Liver (tissue), 9 donors: ENCODE measurements around the gene LRRC27. TPM values are rescaled to one million over a fixed set of nuclear protein-coding genes. Genes with fewer than 3 reads are reported as not detected.

Experiments
- DNase-seq: peaks from one replicate; pipeline ENCODE4 v3.0.0-alpha.2; 2017; ENCODE audit warnings: low spot score
- H3K27ac ChIP-seq, 2 donors: one replicate each; pipeline ENCODE4 v1.7.0; 2013; ENCODE audit warnings: inconsistent platforms in 2 of 2, low read length in 2 of 2, control low read depth in 1 of 2, low read depth in 1 of 2, mild to moderate bottlenecking in 1 of 2
- H3K27me3 ChIP-seq, 4 donors: one replicate each; pipeline versions ENCODE4 v1.6.1 to v1.7.0; 2013; ENCODE audit warnings: low read length in 3 of 4, inconsistent platforms in 1 of 4, mild to moderate bottlenecking in 1 of 4, moderate library complexity in 1 of 4; ENCODE audit not compliant: control insufficient read depth in 4 of 4, insufficient read depth in 4 of 4
- H3K36me3 ChIP-seq, 4 donors: one replicate each; pipeline versions ENCODE4 v1.6.1 to v1.7.0; 2013; ENCODE audit warnings: low read length in 3 of 4, mild to moderate bottlenecking in 3 of 4, low read depth in 1 of 4, moderate library complexity in 1 of 4; ENCODE audit not compliant: control insufficient read depth in 4 of 4, insufficient read depth in 3 of 4
- H3K4me1 ChIP-seq, 4 donors: one replicate each; pipeline versions ENCODE4 v1.6.1 to v1.7.0; 2013; ENCODE audit warnings: low read length in 3 of 4, mild to moderate bottlenecking in 3 of 4, moderate library complexity in 1 of 4; ENCODE audit not compliant: control insufficient read depth in 4 of 4, insufficient read depth in 4 of 4
- H3K4me3 ChIP-seq, 3 donors: one replicate each; pipeline versions ENCODE4 v1.6.1 to v1.7.0; 2013; ENCODE audit warnings: low read length in 3 of 3, control low read depth in 1 of 3, low read depth in 1 of 3, mild to moderate bottlenecking in 1 of 3
- H3K9ac ChIP-seq, 2 donors: one replicate each; pipeline ENCODE4 v1.7.0; 2013; ENCODE audit warnings: low read length in 2 of 2, mild to moderate bottlenecking in 2 of 2, moderate library complexity in 2 of 2, control low read depth in 1 of 2, low read depth in 1 of 2
- H3K9me3 ChIP-seq, 4 donors: one replicate each; pipeline versions ENCODE4 v1.6.1 to v1.7.0; 2013; ENCODE audit warnings: low read length in 3 of 4; ENCODE audit not compliant: control insufficient read depth in 4 of 4
- EGR1 ChIP-seq, 2 donors: IDR thresholded peaks; 2 replicates each; pipeline ENCODE4 v1.6.1; 2016 to 2018; ENCODE audit warnings: antibody characterized with exemption in 2 of 2, low read depth in 2 of 2
- FOXA1 ChIP-seq: IDR thresholded peaks from 2 replicates; pipeline ENCODE4 v1.6.1; 2016; ENCODE audit warnings: antibody characterized with exemption
- FOXA2 ChIP-seq: IDR thresholded peaks from 2 replicates; pipeline ENCODE4 v1.6.1; 2016; ENCODE audit warnings: antibody characterized with exemption
- GABPA ChIP-seq, 2 donors: IDR thresholded peaks in 1 of 2; conservative IDR thresholded peaks in 1 of 2; 2 replicates each; pipeline ENCODE4 v1.6.1; 2016; ENCODE audit warnings: antibody characterized with exemption in 2 of 2, mild to moderate bottlenecking in 1 of 2, moderate library complexity in 1 of 2
- HNF4A ChIP-seq, 2 donors: conservative IDR thresholded peaks; 2 replicates each; pipeline ENCODE4 v1.6.1; 2016; ENCODE audit warnings: antibody characterized with exemption in 2 of 2, mild to moderate bottlenecking in 2 of 2
- HNF4G ChIP-seq: IDR thresholded peaks from 2 replicates; pipeline ENCODE4 v1.6.1; 2016; ENCODE audit warnings: antibody characterized with exemption
- JUND ChIP-seq, 2 donors: IDR thresholded peaks; 2 replicates each; pipeline ENCODE4 v1.6.1; 2016; ENCODE audit warnings: antibody characterized with exemption in 2 of 2
- NR2F2 ChIP-seq: IDR thresholded peaks from 2 replicates; pipeline ENCODE4 v1.6.1; 2016; ENCODE audit warnings: antibody characterized with exemption
- RAD21 ChIP-seq, 2 donors: IDR thresholded peaks; 2 replicates each; pipeline ENCODE4 v1.6.1; 2016; ENCODE audit warnings: antibody characterized with exemption in 2 of 2, mild to moderate bottlenecking in 2 of 2
- RXRA ChIP-seq, 2 donors: IDR thresholded peaks; 2 replicates each; pipeline ENCODE4 v1.6.1; 2017 to 2018; ENCODE audit warnings: antibody characterized with exemption in 2 of 2, mild to moderate bottlenecking in 1 of 2
- SP1 ChIP-seq: IDR thresholded peaks from 2 replicates; pipeline ENCODE4 v1.6.1; 2018; ENCODE audit warnings: antibody characterized with exemption, mild to moderate bottlenecking
- TAF1 ChIP-seq: conservative IDR thresholded peaks from 2 replicates; pipeline ENCODE4 v1.6.1; 2016; ENCODE audit warnings: antibody characterized with exemption, mild to moderate bottlenecking
- YY1 ChIP-seq: IDR thresholded peaks from 2 replicates; pipeline ENCODE4 v1.6.1; 2016; ENCODE audit warnings: antibody characterized with exemption, mild to moderate bottlenecking
- WGBS: extraction: QIAGEN DNeasy Blood & Tissue Kit; methylation state at CpG from one replicate; pipeline ENCODE4 v1.1.7; 2013; 5-methylcytosine and 5-hydroxymethylcytosine counted together
- polyA plus RNA-seq, 2 donors: library from polyadenylated mRNA; stranded (reverse) in 1 of 2; unstranded in 1 of 2; fragments of 200-250 nt in 1 of 2; fragments of >200 nt in 1 of 2; fragmentation: Nextera tagmentation in 1 of 2; extraction: Ambion mirVana in 1 of 2; gene quantifications; one replicate each; pipeline versions ENCODE4 v1.2.1 to v1.2.3, GENCODE V29; 2013 to 2015
- total RNA-seq, 2 donors: library from RNA; depleted of rRNA; stranded (reverse); fragments of >200 nt; gene quantifications; one replicate each; pipeline ENCODE4 v1.2.3, GENCODE V29; 2014
- TF ChIP-seq, protein P1 (sequence below): IDR thresholded peaks from 2 replicates; pipeline ENCODE4 v1.6.1; 2016; ENCODE audit warnings: antibody characterized with exemption
- TF ChIP-seq, protein P2 (sequence below): fragments of 150-350 bp; IDR thresholded peaks from 2 replicates; pipeline ENCODE4 v1.5.1; 2017; ENCODE audit warnings: improper control_type of control experiment, low read depth, low read length; ENCODE audit not compliant: missing input control
- TF ChIP-seq, protein P3 (sequence below): IDR thresholded peaks from 2 replicates; pipeline ENCODE4 v1.6.1; 2016; ENCODE audit warnings: antibody characterized with exemption
- TF ChIP-seq, protein P4 (sequence below): IDR thresholded peaks from 2 replicates; pipeline ENCODE4 v1.6.1; 2016; ENCODE audit warnings: antibody characterized with exemption
- TF ChIP-seq, protein P5 (sequence below): IDR thresholded peaks from 2 replicates; pipeline ENCODE4 v1.6.1; 2016; ENCODE audit warnings: antibody characterized with exemption, mild to moderate bottlenecking
- donor health status: healthy.
- donor health status: healthy.
- donor health status: healthy.
- donor health status: healthy.
- donor health status: healthy.

The LRRC27 gene
- total and polyA plus RNA-seq, 4 donors = 1.8 to 2.8 (median 2.6) TPM

DNA sequence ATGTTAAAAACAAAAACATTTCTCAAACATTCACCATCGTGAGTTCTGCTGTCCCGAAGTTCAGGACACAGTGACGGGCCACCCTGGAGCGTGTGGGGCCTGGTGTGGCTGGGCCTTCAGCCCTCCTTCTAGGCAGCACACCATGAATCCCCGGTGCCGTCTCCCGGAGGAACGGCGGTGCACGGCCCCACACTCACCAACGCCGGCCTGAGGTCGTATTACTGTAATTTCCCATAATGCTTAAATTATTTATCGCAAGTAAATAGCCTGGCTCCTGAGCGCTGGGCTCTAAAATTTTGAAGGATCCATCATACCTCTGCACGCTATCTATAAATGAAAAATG lies 25.7 kb upstream of the LRRC27 start:
- Histone ChIP-seq H3K36me3 (no peaks in the 10 kb centered on the region), H3K27me3 (no peaks in the 10 kb centered on the region), H3K9me3 (no peaks in the 10 kb centered on the region), H3K4me1 (peaks cover 6 to 18% (median 10%) of the 10 kb centered on the region in 4 donors), H3K9ac (no peak overlapping the region), H3K4me3 (no peak overlapping the region), H3K27ac (no peak overlapping the region)
- no peak for DNase-seq
- TF ChIP-seq, protein P1, sequence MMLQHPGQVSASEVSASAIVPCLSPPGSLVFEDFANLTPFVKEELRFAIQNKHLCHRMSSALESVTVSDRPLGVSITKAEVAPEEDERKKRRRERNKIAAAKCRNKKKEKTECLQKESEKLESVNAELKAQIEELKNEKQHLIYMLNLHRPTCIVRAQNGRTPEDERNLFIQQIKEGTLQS = no peak
- TF ChIP-seq EGR1 (IDR thresholded peaks at IDR 0.05; ENCODE audit: low read depth in 2 of 2) (no peak), FOXA2 (no peak), SP1 (no peak), RAD21 (IDR thresholded peaks at IDR 0.05) (no peak), RXRA (IDR thresholded peaks at IDR 0.05) (no peak), YY1 (no peak), TAF1 (no peak), HNF4G (no peak), GABPA (IDR thresholded peaks at IDR 0.05 in 1 of 2, conservative IDR thresholded peaks at IDR 0.05 in 1 of 2) (no peak), JUND (IDR thresholded peaks at IDR 0.05) (no peak), HNF4A (conservative IDR thresholded peaks at IDR 0.05) (no peak), NR2F2 (no peak), FOXA1 (no peak)
- TF ChIP-seq, protein P2, sequence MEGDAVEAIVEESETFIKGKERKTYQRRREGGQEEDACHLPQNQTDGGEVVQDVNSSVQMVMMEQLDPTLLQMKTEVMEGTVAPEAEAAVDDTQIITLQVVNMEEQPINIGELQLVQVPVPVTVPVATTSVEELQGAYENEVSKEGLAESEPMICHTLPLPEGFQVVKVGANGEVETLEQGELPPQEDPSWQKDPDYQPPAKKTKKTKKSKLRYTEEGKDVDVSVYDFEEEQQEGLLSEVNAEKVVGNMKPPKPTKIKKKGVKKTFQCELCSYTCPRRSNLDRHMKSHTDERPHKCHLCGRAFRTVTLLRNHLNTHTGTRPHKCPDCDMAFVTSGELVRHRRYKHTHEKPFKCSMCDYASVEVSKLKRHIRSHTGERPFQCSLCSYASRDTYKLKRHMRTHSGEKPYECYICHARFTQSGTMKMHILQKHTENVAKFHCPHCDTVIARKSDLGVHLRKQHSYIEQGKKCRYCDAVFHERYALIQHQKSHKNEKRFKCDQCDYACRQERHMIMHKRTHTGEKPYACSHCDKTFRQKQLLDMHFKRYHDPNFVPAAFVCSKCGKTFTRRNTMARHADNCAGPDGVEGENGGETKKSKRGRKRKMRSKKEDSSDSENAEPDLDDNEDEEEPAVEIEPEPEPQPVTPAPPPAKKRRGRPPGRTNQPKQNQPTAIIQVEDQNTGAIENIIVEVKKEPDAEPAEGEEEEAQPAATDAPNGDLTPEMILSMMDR = no peak
- TF ChIP-seq, protein P3, sequence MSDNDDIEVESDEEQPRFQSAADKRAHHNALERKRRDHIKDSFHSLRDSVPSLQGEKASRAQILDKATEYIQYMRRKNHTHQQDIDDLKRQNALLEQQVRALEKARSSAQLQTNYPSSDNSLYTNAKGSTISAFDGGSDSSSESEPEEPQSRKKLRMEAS = no peak
- TF ChIP-seq, protein P4, sequence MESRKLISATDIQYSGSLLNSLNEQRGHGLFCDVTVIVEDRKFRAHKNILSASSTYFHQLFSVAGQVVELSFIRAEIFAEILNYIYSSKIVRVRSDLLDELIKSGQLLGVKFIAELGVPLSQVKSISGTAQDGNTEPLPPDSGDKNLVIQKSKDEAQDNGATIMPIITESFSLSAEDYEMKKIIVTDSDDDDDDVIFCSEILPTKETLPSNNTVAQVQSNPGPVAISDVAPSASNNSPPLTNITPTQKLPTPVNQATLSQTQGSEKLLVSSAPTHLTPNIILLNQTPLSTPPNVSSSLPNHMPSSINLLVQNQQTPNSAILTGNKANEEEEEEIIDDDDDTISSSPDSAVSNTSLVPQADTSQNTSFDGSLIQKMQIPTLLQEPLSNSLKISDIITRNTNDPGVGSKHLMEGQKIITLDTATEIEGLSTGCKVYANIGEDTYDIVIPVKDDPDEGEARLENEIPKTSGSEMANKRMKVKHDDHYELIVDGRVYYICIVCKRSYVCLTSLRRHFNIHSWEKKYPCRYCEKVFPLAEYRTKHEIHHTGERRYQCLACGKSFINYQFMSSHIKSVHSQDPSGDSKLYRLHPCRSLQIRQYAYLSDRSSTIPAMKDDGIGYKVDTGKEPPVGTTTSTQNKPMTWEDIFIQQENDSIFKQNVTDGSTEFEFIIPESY = no peak
- TF ChIP-seq, protein P5, sequence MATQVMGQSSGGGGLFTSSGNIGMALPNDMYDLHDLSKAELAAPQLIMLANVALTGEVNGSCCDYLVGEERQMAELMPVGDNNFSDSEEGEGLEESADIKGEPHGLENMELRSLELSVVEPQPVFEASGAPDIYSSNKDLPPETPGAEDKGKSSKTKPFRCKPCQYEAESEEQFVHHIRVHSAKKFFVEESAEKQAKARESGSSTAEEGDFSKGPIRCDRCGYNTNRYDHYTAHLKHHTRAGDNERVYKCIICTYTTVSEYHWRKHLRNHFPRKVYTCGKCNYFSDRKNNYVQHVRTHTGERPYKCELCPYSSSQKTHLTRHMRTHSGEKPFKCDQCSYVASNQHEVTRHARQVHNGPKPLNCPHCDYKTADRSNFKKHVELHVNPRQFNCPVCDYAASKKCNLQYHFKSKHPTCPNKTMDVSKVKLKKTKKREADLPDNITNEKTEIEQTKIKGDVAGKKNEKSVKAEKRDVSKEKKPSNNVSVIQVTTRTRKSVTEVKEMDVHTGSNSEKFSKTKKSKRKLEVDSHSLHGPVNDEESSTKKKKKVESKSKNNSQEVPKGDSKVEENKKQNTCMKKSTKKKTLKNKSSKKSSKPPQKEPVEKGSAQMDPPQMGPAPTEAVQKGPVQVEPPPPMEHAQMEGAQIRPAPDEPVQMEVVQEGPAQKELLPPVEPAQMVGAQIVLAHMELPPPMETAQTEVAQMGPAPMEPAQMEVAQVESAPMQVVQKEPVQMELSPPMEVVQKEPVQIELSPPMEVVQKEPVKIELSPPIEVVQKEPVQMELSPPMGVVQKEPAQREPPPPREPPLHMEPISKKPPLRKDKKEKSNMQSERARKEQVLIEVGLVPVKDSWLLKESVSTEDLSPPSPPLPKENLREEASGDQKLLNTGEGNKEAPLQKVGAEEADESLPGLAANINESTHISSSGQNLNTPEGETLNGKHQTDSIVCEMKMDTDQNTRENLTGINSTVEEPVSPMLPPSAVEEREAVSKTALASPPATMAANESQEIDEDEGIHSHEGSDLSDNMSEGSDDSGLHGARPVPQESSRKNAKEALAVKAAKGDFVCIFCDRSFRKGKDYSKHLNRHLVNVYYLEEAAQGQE = no peak
- 96% methylated on average over 16 of the region's 16 CpGs for WGBS
